Endothelial cell (in vitro differentiated cells): ENCODE data around the gene NXPH2. TPM values are rescaled to one million over a fixed set of nuclear protein-coding genes. Genes with fewer than 3 reads are reported as not detected.

ENCODE experiments used
- DNase-seq: peaks from one replicate; pipeline ENCODE4 v3.0.0; 2021; ENCODE audit warnings: low spot score
- H3K27ac Mint-ChIP-seq: one replicate; pipeline ENCODE4 v1.8.0; 2021; ENCODE audit warnings: mixed read lengths, inconsistent platforms; ENCODE audit not compliant: unreplicated experiment
- H3K27me3 Mint-ChIP-seq: one replicate; pipeline ENCODE4 v1.8.0; 2021; ENCODE audit warnings: mild to moderate bottlenecking, moderate library complexity, mixed read lengths, inconsistent platforms; ENCODE audit not compliant: unreplicated experiment
- H3K36me3 Mint-ChIP-seq: one replicate; pipeline ENCODE4 v1.8.0; 2021; ENCODE audit warnings: mild to moderate bottlenecking, low read depth, mixed read lengths, inconsistent platforms; ENCODE audit not compliant: unreplicated experiment
- H3K4me1 Mint-ChIP-seq: one replicate; pipeline ENCODE4 v1.8.0; 2021; ENCODE audit warnings: mild to moderate bottlenecking, mixed read lengths, inconsistent platforms; ENCODE audit not compliant: unreplicated experiment
- H3K4me3 Mint-ChIP-seq: one replicate; pipeline ENCODE4 v1.8.0; 2021; ENCODE audit warnings: mild to moderate bottlenecking, mixed read lengths, inconsistent platforms; ENCODE audit not compliant: unreplicated experiment
- H3K9me3 Mint-ChIP-seq: one replicate; pipeline ENCODE4 v1.8.0; 2021; ENCODE audit warnings: mixed read lengths, inconsistent platforms; ENCODE audit not compliant: unreplicated experiment
- CTCF ChIP-seq: fragments of 200-600 bp; sonication (generic); IDR thresholded peaks from one replicate; pipeline ENCODE4 v1.5.0; 2021; ENCODE audit warnings: antibody characterized with exemption; ENCODE audit not compliant: unreplicated experiment
- total RNA-seq: library from RNA; stranded (reverse); fragmentation: NEBNext Ultra II Directional; extraction: Animal tissue kit (Norgen Biotek cat#: 25700); gene quantifications from one replicate; pipeline ENCODE4 v1.2.1, GENCODE V29; 2021; ENCODE audit not compliant: unreplicated experiment

The NXPH2 gene
- total RNA-seq, 1 donor from 2014 or later: 3.4 TPM

- Mint-ChIP-seq H3K27me3 (peaks cover 2% of the 10 kb centered on the region), H3K36me3 (no peaks in the 10 kb centered on the region), H3K9me3 (peaks cover under 1% of the 10 kb centered on the region), H3K4me3 (no peak overlapping the region), H3K27ac (no peak overlapping the region), H3K4me1 (no peaks in the 10 kb centered on the region)
- DNase-seq: no peak
- no peak for TF ChIP-seq CTCF
Measured at GRCh38 chr2:138637686-138638085, 142.5 kb downstream of the NXPH2 start.

GRCh38 chr2:138637061-138637460, 143.1 kb downstream of the NXPH2 start:
- Mint-ChIP-seq H3K4me1 (no peaks in the 10 kb centered on the region), H3K36me3 (no peaks in the 10 kb centered on the region), H3K27ac (no peak overlapping the region), H3K27me3 (peaks cover 2% of the 10 kb centered on the region), H3K4me3 (no peak overlapping the region), H3K9me3 (peaks cover 4% of the 10 kb centered on the region)
- no peak for TF ChIP-seq CTCF
- DNase-seq: no peak

GRCh38 chr2:138633049-138633448, 147.1 kb downstream of the NXPH2 start:
- Mint-ChIP-seq H3K9me3 (peaks cover 4% of the 10 kb centered on the region), H3K36me3 (no peaks in the 10 kb centered on the region), H3K4me3 (no peak overlapping the region), H3K27ac (no peak overlapping the region), H3K4me1 (no peaks in the 10 kb centered on the region), H3K27me3 (peaks cover 2% of the 10 kb centered on the region)
- no peak for DNase-seq
- TF ChIP-seq CTCF: no peak

GRCh38 chr2:138632066-138632620, 148.0 kb downstream of the NXPH2 start:
- Mint-ChIP-seq H3K9me3 (peaks cover 4% of the 10 kb centered on the region), H3K4me3 (no peak overlapping the region), H3K27me3 (peaks cover 3% of the 10 kb centered on the region), H3K4me1 (no peaks in the 10 kb centered on the region), H3K27ac (no peak overlapping the region), H3K36me3 (no peaks in the 10 kb centered on the region)
- TF ChIP-seq CTCF: no peak
- no peak for DNase-seq

GRCh38 chr2:138630164-138630563, 150.0 kb downstream of the NXPH2 start:
- H3K9me3 Mint-ChIP-seq: peaks cover 4% of the 10 kb centered on the region

More at GRCh38 chr2:138630164-138630563, 150.0 kb downstream of the NXPH2 start:
- no peak for TF ChIP-seq CTCF
- H3K27ac Mint-ChIP-seq: no peak overlapping the region
- H3K36me3 Mint-ChIP-seq: no peaks in the 10 kb centered on the region
- no peak for DNase-seq
- H3K4me3 Mint-ChIP-seq: no peak overlapping the region
- peaks cover 3% of the 10 kb centered on the region for H3K27me3 Mint-ChIP-seq
- no peaks in the 10 kb centered on the region for H3K4me1 Mint-ChIP-seq
